Gastroesophageal sphincter (tissue), 4 donors: Measurements from ENCODE around the gene PDE6D. TPM values are rescaled to one million over a fixed set of nuclear protein-coding genes. Genes with fewer than 3 reads are reported as not detected.

ENCODE experiments used
- ATAC-seq: fragments of 150-250 bp; one replicate; pipeline ENCODE4 v1.9.1; 2016; ENCODE audit warnings: mild to moderate bottlenecking, moderate library complexity
- H3K27ac ChIP-seq, 4 donors: fragments of 200-600 bp; sonication (generic) in 3 of 4; 1 replicate in 3 of 4; 2 replicates in 1 of 4; pipeline ENCODE4 v1.5.1; 2016 to 2019
- H3K27me3 ChIP-seq: fragments of 200-600 bp; sonication (generic); one replicate; pipeline ENCODE4 v1.5.1; 2019
- H3K36me3 ChIP-seq, 2 donors: fragments of 200-600 bp; sonication (generic); one replicate each; pipeline ENCODE4 v1.5.1; 2019; ENCODE audit warnings: control low read depth in 1 of 2
- H3K4me1 ChIP-seq, 3 donors: fragments of 200-600 bp; sonication (generic); 1 replicate in 2 of 3; 2 replicates in 1 of 3; pipeline ENCODE4 v1.5.1; 2016 to 2019; ENCODE audit warnings: control low read depth in 2 of 3
- H3K4me3 ChIP-seq, 2 donors: fragments of 200-600 bp; sonication (generic); one replicate each; pipeline ENCODE4 v1.5.1; 2019; ENCODE audit warnings: mild to moderate bottlenecking in 1 of 2, moderate library complexity in 1 of 2
- H3K9me3 ChIP-seq, 3 donors: fragments of 200-600 bp; sonication (generic); one replicate each; pipeline ENCODE4 v1.5.1; 2017 to 2019; ENCODE audit warnings: control low read depth in 2 of 3
- EP300 ChIP-seq: sonication (generic); formaldehyde crosslinking; IDR thresholded peaks from one replicate; pipeline ENCODE4 v1.6.1; 2017; ENCODE audit warnings: antibody characterized with exemption, mild to moderate bottlenecking
- POLR2A ChIP-seq, 2 donors: fragments of 450-650 bp; IDR thresholded peaks; one replicate each; pipeline ENCODE4 v1.6.1; 2017; ENCODE audit warnings: antibody characterized with exemption in 2 of 2, mild to moderate bottlenecking in 2 of 2, moderate library complexity in 1 of 2
- POLR2AphosphoS5 ChIP-seq: sonication (generic); formaldehyde crosslinking; IDR thresholded peaks from one replicate; pipeline ENCODE4 v1.6.1; 2017; ENCODE audit warnings: antibody characterized with exemption
- WGBS, 2 donors: methylation state at CpG; one replicate each; pipeline ENCODE4 v1.1.5; 2018; ENCODE audit warnings: low coverage in 1 of 2; 5-methylcytosine and 5-hydroxymethylcytosine counted together
- total RNA-seq, 4 donors: library from RNA; depleted of rRNA; stranded (reverse); fragments of >200 nt; gene quantifications; one replicate each; pipeline ENCODE4 v1.1.0, GENCODE V29; 2016
- TF ChIP-seq, protein P1 (sequence below), 4 experiments: fragments of 200-600 bp in 2 of 4; fragments of 450-650 bp in 2 of 4; sonication (generic) in 1 of 4; IDR thresholded peaks; one replicate each; pipeline ENCODE4 v1.5.1; 2017 to 2019; ENCODE audit warnings: antibody characterized with exemption in 4 of 4, mild to moderate bottlenecking in 2 of 4, moderate library complexity in 2 of 4

PDE6D gene
- total RNA-seq, 4 donors from 2014 or later: 24.3 to 33.7 (median 28.7) TPM

DNA sequence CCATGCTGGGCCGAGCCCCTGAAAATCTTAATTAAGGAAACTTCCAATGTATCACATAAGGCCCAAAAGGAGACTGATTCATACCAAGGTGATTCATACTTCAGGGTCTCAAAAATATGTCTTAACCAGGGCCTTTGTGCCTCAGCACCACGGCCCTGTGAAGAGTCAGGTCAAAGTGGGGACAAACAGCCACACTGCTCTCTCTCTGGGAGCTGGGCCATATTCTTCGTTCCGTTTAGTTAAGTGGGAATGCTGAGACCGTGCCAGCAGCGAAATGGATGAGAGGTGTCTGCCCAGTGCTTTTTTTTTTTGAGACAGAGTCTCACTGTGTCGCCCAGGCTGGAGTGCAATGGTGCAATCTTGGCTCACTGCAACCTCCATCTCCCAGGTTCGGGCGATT, 82.1 kb downstream of the PDE6D start:
- peak; percentile 60 for ATAC-seq
- 34 to 89% methylated on average over 5 of the region's 9 CpGs for WGBS, 2 donors
- H3K36me3 ChIP-seq: no peaks in the 10 kb centered on the region
- no peak overlapping the region for H3K4me3 ChIP-seq
- TF ChIP-seq POLR2AphosphoS5: peak; percentile 55
- no peak for TF ChIP-seq POLR2A (IDR thresholded peaks at IDR 0.05)
- H3K9me3 ChIP-seq: no peaks in the 10 kb centered on the region
- peaks cover 0 to 58% (median 0%) of the 10 kb centered on the region in 3 donors for H3K4me1 ChIP-seq
- no peaks in the 10 kb centered on the region for H3K27me3 ChIP-seq
- H3K27ac ChIP-seq: peak overlapping the region in 3 of 4 donors; percentile 46 to 65 (median 63)

DNA sequence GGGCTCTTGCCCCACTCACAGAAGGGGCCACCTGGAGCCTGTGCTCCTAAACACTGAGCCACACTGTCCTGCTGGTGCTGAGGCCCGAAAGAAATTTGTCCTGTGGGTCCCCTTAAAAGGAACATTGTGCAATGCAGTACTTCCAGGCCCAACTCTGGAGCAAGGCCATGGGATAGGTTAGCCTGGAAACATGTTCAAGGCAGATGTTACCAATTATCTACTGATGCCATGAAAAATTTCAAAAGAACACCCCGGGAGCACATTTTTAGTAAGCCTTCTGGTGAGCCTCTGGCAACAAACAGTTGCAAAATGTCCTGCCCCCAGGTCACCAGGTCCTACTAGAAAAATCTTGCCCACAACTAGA, 85.1 kb downstream of the PDE6D start:
- peaks cover 0 to 29% (median 0%) of the 10 kb centered on the region in 3 donors for H3K4me1 ChIP-seq
- no peak overlapping the region for H3K4me3 ChIP-seq
- peak; percentile 29 for TF ChIP-seq POLR2AphosphoS5
- TF ChIP-seq EP300: no peak
- 44 to 50% methylated on average over 1 of the region's 2 CpGs for WGBS, 2 donors
- peak; percentile 88 for ATAC-seq
- H3K9me3 ChIP-seq: no peaks in the 10 kb centered on the region
- peak overlapping the region in 3 of 4 donors; percentile 45 to 60 (median 54) for H3K27ac ChIP-seq
- no peaks in the 10 kb centered on the region for H3K36me3 ChIP-seq
- H3K27me3 ChIP-seq: no peaks in the 10 kb centered on the region

DNA sequence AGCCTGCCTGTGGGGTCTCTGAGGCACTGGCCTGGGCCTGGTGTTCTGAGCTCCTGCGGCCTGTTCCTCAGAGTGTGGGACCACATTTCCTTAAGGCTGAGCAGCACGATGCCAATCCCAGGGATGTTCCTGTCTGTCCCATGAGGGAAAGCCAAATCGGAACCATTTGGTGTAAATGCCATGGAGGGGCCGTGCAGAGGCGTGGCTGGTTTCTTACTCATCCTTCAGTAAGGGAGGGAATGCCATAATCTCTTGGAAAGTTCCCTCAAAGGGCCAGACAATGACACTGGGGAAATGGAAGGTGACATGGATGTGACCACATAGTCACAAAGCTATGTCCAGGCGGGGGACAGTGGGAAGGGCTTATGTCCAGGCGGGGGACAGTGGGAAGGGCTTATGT, 87.1 kb downstream of the PDE6D start:
- 75% methylated on average over 3 of the region's 7 CpGs; no CpG with 5 or more reads in 1 of the 2 donors for WGBS, 2 donors
- no peak overlapping the region for H3K4me3 ChIP-seq
- H3K36me3 ChIP-seq: no peaks in the 10 kb centered on the region
- no peaks in the 10 kb centered on the region for H3K9me3 ChIP-seq
- TF ChIP-seq, protein P1, sequence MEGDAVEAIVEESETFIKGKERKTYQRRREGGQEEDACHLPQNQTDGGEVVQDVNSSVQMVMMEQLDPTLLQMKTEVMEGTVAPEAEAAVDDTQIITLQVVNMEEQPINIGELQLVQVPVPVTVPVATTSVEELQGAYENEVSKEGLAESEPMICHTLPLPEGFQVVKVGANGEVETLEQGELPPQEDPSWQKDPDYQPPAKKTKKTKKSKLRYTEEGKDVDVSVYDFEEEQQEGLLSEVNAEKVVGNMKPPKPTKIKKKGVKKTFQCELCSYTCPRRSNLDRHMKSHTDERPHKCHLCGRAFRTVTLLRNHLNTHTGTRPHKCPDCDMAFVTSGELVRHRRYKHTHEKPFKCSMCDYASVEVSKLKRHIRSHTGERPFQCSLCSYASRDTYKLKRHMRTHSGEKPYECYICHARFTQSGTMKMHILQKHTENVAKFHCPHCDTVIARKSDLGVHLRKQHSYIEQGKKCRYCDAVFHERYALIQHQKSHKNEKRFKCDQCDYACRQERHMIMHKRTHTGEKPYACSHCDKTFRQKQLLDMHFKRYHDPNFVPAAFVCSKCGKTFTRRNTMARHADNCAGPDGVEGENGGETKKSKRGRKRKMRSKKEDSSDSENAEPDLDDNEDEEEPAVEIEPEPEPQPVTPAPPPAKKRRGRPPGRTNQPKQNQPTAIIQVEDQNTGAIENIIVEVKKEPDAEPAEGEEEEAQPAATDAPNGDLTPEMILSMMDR (IDR thresholded peaks at IDR 0.05): no peak
- TF ChIP-seq POLR2A (IDR thresholded peaks at IDR 0.05): no peak
- H3K27me3 ChIP-seq: no peaks in the 10 kb centered on the region
- no peak for ATAC-seq
- no peak overlapping the region for H3K27ac ChIP-seq
- peaks cover 0 to 16% (median 0%) of the 10 kb centered on the region in 3 donors for H3K4me1 ChIP-seq

DNA sequence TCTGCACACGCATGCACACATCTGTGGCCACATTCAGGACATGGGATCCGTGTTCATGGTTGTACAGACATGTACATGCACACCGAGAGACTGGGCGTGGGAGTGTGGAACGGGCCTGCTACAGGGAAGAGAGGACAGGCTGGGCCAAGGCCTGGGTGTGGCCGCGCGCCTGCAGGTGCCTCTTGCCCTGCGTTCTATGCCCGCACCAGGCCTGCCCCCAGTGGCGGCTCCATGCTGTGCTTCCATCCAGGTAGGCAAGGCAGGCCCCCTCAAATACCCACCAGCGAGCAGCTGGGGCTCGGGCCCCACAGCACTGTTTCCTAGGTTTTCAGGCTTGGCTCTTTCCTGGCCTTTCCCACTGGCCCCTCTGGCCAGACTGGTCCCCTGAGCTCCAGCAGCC, 88.2 kb downstream of the PDE6D start:
- Histone ChIP-seq H3K27ac (no peak overlapping the region), H3K27me3 (no peaks in the 10 kb centered on the region), H3K9me3 (no peaks in the 10 kb centered on the region), H3K4me3 (no peak overlapping the region), H3K36me3 (no peaks in the 10 kb centered on the region), H3K4me1 (peaks cover 0 to 10% (median 0%) of the 10 kb centered on the region in 3 donors)
- ATAC-seq: no peak
- TF ChIP-seq, protein P1 (IDR thresholded peaks at IDR 0.05): no peak
- TF ChIP-seq EP300: no peak
- no peak for TF ChIP-seq POLR2AphosphoS5
- TF ChIP-seq POLR2A (IDR thresholded peaks at IDR 0.05): no peak
- WGBS, 2 donors: 89 to 100% methylated on average over 2 to 4 of the region's 13 CpGs

DNA sequence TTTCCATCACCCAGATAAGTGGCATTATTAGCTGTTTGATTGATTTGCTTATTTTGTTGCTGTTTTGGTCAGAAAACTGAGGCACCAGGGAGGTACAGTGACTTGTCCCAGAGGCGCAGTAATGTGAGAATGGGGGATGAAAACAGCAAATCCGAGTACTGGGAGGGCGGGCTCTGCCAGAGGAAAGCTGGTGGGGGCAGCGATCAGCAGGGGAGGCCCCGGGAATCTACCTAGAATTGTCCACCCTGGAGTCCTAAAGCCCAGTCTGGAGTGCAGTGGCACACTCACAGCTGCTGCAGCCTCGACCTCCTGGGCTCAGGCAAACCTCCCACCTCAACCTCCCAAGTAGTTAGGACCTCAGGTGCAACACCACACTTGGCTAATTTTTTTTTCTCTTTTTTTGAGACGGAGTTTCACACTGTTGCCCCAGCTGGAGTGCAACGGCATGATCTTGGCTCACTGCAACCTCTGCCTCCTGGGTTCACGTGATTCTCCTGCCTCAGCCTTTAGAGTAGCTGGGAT, 89.8 kb downstream of the PDE6D start:
- ATAC-seq: no peak
- no peaks in the 10 kb centered on the region for H3K9me3 ChIP-seq
- TF ChIP-seq POLR2AphosphoS5 (no peak), POLR2A (IDR thresholded peaks at IDR 0.05) (no peak), EP300 (no peak)
- TF ChIP-seq, protein P1 (IDR thresholded peaks at IDR 0.05): no peak
- no peak overlapping the region for H3K27ac ChIP-seq
- H3K4me3 ChIP-seq: no peak overlapping the region
- H3K36me3 ChIP-seq: no peaks in the 10 kb centered on the region
- 20 to 69% methylated on average over 2 to 5 of the region's 9 CpGs for WGBS, 2 donors
- H3K4me1 ChIP-seq: peaks cover 0 to 11% (median 0%) of the 10 kb centered on the region in 3 donors
- H3K27me3 ChIP-seq: no peaks in the 10 kb centered on the region

DNA sequence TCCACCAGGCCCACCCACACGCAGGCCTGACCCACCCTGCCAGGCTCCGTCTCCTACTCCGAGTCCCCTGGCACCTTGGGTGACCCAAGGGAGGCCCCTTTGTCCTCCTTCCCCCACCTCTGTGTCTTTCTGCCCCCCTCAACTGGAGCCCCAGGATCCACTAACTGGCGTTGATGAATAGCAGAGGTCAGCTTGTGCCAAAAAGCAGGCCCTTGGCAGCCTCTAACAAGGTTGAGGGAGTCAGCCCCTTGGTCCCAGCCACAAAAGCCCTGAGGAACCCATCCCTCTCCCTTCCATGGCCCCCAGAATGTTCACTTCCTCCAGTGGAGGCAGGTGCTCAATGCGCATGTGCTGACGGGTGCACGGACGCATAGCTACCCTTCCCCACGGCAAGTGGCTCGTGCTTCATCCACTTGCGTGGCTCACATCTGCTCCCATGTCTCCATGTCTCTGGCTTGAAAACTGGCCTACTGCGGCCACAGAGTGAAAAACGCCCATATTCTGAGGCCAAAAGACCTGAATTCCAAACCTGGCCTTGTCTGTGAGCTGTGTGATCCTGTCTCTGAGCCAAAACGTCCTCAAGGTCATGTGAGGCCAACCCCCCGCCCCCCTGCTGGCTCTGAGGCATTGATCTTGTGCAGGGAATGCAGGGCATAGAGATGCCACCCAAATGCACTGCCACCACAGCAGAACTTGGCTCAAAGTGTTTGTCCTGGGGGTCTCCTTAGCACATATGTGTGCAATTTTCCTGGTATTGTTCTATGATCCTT, 91.8 kb downstream of the PDE6D start:
- Histone ChIP-seq H3K27ac (no peak overlapping the region), H3K4me3 (no peak overlapping the region), H3K36me3 (no peaks in the 10 kb centered on the region), H3K4me1 (peaks cover 0 to 14% (median 0%) of the 10 kb centered on the region in 3 donors), H3K27me3 (no peaks in the 10 kb centered on the region), H3K9me3 (no peaks in the 10 kb centered on the region)
- ATAC-seq: no peak
- TF ChIP-seq POLR2AphosphoS5 (no peak), POLR2A (IDR thresholded peaks at IDR 0.05) (no peak), EP300 (no peak)
- TF ChIP-seq, protein P1 (IDR thresholded peaks at IDR 0.05): no peak
- WGBS, 2 donors: 57 to 85% methylated on average over 4 of the region's 15 CpGs
